GM23338 (cell line): Measurements from ENCODE around the gene CNTNAP2. TPM values are rescaled to one million over a fixed set of nuclear protein-coding genes. Genes with fewer than 3 reads are reported as not detected.

Source experiments
- ETS1 ChIP-seq: IDR thresholded peaks from 2 replicates; pipeline ENCODE4 v1.6.1; 2016; ENCODE audit warnings: antibody characterized with exemption
- EZH2phosphoT487 ChIP-seq: fragments of 200-600 bp; sonication (generic); IDR thresholded peaks from one replicate; pipeline ENCODE4 v1.8.1; 2018; ENCODE audit warnings: antibody characterized with exemption; ENCODE audit not compliant: unreplicated experiment
- JUNB ChIP-seq: IDR thresholded peaks from one replicate; pipeline ENCODE4 v1.6.1; 2016; ENCODE audit warnings: antibody characterized with exemption; ENCODE audit not compliant: unreplicated experiment
- NANOG ChIP-seq: IDR thresholded peaks from 2 replicates; pipeline ENCODE4 v1.6.1; 2016; ENCODE audit warnings: antibody characterized with exemption, borderline replicate concordance
- POLR2AphosphoS5 ChIP-seq: IDR thresholded peaks from 2 replicates; pipeline ENCODE4 v1.6.1; 2016; ENCODE audit warnings: antibody characterized with exemption, low read depth
- REST ChIP-seq: IDR thresholded peaks from one replicate; pipeline ENCODE4 v1.6.1; 2018; ENCODE audit warnings: antibody characterized with exemption; ENCODE audit not compliant: unreplicated experiment
- polyA plus RNA-seq: library from polyadenylated mRNA; unstranded; fragments of >200 nt; fragmentation: Nextera tagmentation; extraction: Ambion mirVana; gene quantifications from 2 replicates; pipeline ENCODE4 v1.2.1, GENCODE V29; 2016
- total RNA-seq: library from RNA; depleted of rRNA; stranded (reverse); fragments of >200 nt; shearing (Covaris generic); gene quantifications from 2 replicates; pipeline ENCODE4 v1.2.3, GENCODE V29; 2014
- TF ChIP-seq, protein P1 (sequence below): fragments of 250-450 bp; sonication (Bioruptor Pico); IDR thresholded peaks from 2 replicates; pipeline ENCODE4 v1.5.0; 2020; ENCODE audit warnings: mild to moderate bottlenecking, moderate library complexity
- TF ChIP-seq, protein P2 (sequence below), 2 experiments: fragments of 200-600 bp in 1 of 2; sonication (generic) in 1 of 2; conservative IDR thresholded peaks; 2 replicates each; pipeline versions ENCODE4 v1.5.1 to v1.6.1; 2016 to 2017; ENCODE audit warnings: antibody characterized with exemption in 2 of 2, low read depth in 2 of 2, mild to moderate bottlenecking in 2 of 2, moderate library complexity in 1 of 2

CNTNAP2 gene
- total and polyA plus RNA-seq, 2 experiments from 2014 or later: 38.2 to 61.3 TPM

GRCh38 chr7:148374396-148375259 lies 2258.0 kb downstream of the CNTNAP2 start (continued):
- TF ChIP-seq, protein P1, sequence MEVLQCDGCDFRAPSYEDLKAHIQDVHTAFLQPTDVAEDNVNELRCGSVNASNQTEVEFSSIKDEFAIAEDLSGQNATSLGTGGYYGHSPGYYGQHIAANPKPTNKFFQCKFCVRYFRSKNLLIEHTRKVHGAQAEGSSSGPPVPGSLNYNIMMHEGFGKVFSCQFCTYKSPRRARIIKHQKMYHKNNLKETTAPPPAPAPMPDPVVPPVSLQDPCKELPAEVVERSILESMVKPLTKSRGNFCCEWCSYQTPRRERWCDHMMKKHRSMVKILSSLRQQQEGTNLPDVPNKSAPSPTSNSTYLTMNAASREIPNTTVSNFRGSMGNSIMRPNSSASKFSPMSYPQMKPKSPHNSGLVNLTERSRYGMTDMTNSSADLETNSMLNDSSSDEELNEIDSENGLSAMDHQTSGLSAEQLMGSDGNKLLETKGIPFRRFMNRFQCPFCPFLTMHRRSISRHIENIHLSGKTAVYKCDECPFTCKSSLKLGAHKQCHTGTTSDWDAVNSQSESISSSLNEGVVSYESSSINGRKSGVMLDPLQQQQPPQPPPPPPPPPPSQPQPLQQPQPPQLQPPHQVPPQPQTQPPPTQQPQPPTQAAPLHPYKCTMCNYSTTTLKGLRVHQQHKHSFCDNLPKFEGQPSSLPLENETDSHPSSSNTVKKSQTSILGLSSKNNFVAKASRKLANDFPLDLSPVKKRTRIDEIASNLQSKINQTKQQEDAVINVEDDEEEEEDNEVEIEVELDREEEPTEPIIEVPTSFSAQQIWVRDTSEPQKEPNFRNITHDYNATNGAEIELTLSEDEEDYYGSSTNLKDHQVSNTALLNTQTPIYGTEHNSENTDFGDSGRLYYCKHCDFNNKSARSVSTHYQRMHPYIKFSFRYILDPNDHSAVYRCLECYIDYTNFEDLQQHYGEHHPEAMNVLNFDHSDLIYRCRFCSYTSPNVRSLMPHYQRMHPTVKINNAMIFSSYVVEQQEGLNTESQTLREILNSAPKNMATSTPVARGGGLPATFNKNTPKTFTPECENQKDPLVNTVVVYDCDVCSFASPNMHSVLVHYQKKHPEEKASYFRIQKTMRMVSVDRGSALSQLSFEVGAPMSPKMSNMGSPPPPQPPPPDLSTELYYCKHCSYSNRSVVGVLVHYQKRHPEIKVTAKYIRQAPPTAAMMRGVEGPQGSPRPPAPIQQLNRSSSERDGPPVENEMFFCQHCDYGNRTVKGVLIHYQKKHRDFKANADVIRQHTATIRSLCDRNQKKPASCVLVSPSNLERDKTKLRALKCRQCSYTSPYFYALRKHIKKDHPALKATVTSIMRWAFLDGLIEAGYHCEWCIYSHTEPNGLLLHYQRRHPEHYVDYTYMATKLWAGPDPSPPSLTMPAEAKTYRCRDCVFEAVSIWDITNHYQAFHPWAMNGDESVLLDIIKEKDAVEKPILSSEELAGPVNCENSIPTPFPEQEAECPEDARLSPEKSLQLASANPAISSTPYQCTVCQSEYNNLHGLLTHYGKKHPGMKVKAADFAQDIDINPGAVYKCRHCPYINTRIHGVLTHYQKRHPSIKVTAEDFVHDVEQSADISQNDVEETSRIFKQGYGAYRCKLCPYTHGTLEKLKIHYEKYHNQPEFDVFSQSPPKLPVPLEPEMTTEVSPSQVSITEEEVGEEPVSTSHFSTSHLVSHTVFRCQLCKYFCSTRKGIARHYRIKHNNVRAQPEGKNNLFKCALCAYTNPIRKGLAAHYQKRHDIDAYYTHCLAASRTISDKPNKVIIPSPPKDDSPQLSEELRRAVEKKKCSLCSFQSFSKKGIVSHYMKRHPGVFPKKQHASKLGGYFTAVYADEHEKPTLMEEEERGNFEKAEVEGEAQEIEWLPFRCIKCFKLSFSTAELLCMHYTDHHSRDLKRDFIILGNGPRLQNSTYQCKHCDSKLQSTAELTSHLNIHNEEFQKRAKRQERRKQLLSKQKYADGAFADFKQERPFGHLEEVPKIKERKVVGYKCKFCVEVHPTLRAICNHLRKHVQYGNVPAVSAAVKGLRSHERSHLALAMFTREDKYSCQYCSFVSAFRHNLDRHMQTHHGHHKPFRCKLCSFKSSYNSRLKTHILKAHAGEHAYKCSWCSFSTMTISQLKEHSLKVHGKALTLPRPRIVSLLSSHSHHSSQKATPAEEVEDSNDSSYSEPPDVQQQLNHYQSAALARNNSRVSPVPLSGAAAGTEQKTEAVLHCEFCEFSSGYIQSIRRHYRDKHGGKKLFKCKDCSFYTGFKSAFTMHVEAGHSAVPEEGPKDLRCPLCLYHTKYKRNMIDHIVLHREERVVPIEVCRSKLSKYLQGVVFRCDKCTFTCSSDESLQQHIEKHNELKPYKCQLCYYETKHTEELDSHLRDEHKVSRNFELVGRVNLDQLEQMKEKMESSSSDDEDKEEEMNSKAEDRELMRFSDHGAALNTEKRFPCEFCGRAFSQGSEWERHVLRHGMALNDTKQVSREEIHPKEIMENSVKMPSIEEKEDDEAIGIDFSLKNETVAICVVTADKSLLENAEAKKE (CRISPR knock-in tag): no peak
- TF ChIP-seq ETS1: no peak
- TF ChIP-seq EZH2phosphoT487: no peak
- no peak for TF ChIP-seq POLR2AphosphoS5
- TF ChIP-seq, protein P2, sequence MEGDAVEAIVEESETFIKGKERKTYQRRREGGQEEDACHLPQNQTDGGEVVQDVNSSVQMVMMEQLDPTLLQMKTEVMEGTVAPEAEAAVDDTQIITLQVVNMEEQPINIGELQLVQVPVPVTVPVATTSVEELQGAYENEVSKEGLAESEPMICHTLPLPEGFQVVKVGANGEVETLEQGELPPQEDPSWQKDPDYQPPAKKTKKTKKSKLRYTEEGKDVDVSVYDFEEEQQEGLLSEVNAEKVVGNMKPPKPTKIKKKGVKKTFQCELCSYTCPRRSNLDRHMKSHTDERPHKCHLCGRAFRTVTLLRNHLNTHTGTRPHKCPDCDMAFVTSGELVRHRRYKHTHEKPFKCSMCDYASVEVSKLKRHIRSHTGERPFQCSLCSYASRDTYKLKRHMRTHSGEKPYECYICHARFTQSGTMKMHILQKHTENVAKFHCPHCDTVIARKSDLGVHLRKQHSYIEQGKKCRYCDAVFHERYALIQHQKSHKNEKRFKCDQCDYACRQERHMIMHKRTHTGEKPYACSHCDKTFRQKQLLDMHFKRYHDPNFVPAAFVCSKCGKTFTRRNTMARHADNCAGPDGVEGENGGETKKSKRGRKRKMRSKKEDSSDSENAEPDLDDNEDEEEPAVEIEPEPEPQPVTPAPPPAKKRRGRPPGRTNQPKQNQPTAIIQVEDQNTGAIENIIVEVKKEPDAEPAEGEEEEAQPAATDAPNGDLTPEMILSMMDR (conservative IDR thresholded peaks at IDR 0.05; ENCODE audit: low read depth in 2 of 2): no peak
- TF ChIP-seq NANOG: no peak
- TF ChIP-seq JUNB: no peak
- no peak for TF ChIP-seq REST
